ENCODE measurements around the gene CARD19.
"Not testable (repeated sequence)": the region's sequence is repeated elsewhere in the genome, so short reads cannot be mapped to it uniquely, and the experiment has no call there.

Gene CARD19

DNA sequence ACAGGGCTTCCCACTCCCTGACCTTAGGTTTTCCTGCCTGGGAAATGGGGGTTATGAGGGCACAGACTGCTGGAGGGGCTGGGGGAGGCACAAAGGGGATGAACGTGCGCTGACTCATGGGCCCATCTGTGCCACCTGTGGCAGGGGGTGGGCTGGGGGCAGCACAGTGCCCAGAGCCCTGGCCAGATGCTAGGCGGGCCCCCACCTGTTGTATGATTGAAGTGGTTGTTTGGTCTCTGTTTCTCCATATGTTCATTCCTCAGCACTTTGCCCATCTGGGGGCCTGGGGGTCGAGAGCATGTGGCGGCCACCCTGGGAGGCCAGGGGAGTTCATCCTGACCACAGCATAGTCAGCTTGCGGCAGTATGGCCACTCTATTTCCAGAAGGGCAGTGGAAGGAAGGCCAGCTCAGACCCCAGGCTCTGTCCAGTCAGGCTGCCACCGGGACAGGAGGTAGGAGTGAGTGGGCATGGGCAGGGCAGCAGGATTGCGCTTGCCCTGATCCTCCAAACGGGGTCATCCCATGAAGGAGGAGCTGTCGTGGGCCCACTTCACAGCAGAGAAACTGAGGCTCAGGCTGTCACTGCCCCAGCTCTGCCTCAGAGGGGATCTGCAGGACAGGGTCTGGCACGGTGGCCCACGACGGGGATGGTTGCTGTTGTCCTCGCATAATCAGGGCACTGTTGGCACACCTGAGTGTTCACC is 38.9 kb downstream of the CARD19 start:
- DNase-seq = peak; percentile 77

DNA sequence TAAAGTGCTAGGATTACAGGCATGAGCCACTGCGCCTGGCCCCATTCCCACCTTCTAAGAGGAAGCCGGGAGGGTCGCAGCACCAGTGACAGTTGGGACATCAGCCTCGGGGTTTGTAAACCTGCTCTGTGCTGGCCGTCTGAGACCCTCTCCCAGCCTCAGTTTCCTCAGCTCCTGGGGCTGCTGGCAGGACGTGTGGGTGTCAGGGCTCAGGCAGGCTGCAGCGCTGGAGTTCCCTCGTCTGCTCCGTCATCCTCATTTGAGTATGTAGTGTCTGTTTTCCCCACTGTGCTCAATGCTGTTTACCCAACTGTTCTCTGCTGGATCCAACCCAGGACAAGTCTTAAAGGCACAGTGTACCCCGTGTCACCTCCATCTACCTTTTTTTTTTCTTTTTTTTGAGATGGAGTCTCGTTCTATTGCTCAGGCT is 40.0 kb downstream of the CARD19 start:
- no peak for DNase-seq

GRCh38 chr9:93137362-93137761 is 41.3 kb downstream of the CARD19 start:
- DNase-seq = no peak

DNA sequence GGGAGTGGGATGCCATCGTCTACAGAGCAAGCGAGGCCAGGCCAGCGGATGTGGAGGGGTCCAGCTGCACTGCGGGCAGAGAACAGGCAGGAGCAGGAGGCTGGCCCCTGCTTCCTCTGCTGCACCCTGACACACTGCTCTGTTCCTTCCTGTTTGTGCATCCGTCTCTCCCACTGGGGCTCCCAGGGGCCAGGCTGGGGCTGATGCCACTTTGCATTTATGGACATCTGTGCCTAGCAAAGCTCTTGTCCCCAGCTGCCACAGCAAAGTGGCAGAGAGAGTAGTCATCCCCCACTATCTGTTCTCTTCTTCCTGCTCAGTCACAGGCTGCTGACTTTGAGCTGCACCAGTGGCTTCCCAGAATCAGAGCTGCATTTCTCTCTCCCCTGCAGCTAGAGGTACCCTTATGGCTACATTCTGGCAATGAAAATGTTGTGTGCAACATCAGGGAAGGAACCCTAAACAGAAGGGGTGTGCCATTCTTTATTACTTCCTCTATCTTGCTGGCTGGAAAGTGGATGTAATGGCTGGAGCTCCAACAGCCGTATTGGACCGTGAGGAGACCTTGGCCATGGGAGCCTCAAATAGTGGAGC is 42.3 kb downstream of the CARD19 start:
- DNase-seq = peak; percentile 45

DNA sequence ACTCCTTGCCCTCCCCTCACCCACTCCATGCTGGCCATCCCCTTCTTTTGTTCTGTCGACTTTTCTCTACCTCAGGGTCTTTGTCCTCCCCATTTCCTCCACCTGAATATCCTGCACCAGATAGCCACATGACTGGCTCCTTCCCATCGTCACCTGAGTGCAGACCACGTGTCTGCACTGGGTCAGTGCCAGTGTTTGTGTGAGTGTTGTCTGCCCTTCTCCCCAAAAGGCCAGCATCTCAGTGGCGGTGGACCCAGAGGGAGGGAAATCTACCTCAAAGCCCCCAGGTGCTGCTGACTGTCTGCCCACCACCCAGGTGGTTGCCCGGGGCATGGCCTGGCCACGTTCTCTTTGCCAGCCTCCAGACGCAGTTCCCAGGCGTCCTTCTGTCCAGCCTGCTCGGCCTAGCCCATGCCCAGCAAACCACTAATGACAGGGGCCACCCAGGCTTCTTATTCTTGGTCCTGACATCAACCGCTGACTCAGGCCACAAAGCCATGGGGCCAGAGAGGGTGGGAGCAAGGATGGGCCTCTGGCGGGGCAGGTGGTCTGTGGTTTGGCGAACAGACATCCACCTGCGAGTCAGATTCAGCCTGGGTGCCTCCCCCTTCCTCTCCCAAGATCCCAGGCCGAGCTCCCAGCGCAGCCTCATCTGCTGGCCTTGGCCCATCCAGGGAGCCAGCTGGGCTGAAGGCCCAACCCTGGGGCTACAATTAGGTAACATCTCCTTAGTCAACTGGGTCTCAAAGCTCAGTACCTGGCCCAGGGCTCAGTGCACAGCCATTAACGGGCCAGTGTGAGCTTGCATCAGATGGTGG is 43.6 kb downstream of the CARD19 start:
- DNase-seq = no peak

DNA sequence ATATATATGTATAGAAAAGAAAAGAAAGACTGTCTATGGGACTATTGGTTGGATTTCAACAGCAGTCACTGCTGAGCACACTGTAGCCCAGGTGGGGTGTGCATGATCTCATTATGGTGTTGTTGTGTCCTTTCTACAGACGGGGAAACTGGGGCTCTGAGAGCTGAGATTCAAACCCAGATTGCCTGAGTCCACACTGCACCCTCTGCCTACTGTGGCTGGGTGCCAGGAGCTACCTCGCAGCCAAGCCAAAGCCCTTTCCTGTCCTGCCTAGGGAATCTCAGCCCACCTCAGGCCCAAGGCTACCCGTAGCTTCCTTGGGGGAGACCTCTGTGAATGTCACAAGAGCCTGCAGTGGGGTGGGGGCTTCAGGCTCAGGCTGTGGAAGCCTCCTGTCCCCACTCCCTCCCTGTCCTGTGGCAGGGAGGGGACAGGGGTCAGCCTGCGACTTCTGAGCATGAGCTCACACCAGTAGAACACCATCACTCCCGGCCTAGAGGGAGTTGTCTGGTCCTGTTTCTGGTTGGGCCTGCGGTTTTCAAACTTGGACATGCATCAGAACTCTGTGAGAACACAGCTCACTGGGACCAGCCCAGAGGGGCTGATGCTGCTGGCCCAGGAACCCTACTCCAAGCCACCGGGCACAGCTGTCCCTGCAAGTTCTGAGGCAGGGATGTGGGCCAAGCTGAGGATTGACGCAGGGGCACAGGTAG is 45.9 kb downstream of the CARD19 start:
- DNase-seq = no peak

DNA sequence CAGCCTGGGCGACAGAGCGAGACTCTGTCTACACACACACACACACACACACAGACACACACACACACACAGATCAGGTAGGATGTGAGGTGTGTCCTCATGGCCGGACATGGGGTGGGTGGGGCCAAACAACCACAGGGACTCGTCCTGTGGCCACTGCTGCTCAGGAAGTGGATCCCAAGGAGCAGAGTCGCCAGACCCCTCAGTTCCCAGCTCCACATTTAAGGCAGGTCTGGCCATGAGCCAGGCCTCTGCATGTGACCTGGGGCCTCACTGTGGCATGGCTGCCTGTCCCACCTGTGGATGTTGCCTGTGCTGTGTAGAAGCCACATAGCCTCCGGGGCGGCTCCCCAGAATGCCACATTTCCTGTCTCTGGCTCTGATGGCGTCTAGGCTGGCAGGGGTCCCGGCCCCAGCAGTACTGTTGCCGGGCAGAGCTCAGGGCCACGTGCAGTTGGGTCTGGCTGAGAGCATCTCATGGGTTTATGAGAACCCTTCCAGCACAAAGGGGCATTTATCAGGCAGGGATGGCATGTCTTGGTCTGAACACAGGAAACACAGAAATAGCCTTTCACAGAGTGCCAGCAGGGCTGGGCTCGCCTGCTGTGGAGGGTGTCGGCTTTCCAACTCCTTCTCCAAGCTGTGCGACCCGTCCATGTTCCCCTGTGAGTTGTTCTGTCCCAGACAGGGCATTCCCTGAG is 48.0 kb downstream of the CARD19 start:
- DNase-seq = no peak

GRCh38 chr9:93146696-93147095 is 50.7 kb downstream of the CARD19 start:
- DNase-seq = not testable (repeated sequence)

DNA sequence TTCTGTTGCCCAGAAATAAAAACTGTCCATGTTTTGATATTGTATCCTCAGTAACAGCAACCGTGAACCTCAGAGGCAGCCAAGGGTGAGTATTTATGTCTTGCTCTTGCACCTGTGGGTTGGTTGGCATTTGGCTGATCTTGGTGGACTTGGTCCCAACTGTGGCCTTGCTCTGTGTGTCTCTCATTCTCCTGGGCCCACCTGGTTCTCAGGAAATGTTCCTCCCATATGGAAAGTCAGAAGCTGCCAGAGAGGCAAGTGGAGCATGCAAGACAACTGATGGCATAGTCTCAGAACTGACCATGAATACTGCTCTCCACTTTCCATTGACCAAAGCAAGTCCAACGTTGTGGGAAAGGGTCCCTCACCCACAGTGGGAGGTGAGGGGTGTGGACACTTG is 51.6 kb downstream of the CARD19 start:
- no peak for DNase-seq

GRCh38 chr9:93148721-93149120 is 52.7 kb downstream of the CARD19 start:
- no peak for DNase-seq

GRCh38 chr9:93149361-93149760 is 53.3 kb downstream of the CARD19 start:
- no peak for DNase-seq

GRCh38 chr9:93151097-93151784 is 55.2 kb downstream of the CARD19 start:
- DNase-seq = no peak

DNA sequence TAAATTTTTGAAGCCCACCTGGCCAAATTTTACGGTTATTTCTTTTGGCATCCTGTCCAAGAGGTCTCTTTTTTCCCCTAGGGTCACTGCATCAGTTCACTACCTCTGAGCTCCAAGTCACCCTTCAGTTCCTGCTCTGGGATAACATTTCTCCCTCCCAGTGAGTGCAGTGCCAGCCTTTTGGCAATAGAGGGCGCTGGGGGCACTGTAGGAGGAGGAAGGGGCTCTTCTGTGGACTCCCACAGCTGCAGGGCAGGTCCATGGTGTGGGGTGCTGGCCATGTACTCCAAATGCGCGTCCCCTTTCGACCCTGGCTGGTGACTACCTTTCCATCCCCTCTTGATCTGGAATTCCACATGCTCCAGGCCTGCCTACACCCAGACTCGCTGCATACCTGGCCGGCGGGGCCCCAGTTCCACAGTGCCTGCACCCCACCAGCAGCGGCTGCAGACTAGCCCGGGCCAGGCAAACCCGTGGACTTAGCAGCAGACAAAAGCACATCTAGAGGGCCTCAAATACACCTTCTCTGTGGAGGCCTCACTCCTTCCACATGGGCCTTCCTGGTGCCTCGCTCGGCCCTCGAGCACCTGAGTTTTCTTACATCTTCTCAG is 58.4 kb downstream of the CARD19 start:
- no peak for DNase-seq

DNA sequence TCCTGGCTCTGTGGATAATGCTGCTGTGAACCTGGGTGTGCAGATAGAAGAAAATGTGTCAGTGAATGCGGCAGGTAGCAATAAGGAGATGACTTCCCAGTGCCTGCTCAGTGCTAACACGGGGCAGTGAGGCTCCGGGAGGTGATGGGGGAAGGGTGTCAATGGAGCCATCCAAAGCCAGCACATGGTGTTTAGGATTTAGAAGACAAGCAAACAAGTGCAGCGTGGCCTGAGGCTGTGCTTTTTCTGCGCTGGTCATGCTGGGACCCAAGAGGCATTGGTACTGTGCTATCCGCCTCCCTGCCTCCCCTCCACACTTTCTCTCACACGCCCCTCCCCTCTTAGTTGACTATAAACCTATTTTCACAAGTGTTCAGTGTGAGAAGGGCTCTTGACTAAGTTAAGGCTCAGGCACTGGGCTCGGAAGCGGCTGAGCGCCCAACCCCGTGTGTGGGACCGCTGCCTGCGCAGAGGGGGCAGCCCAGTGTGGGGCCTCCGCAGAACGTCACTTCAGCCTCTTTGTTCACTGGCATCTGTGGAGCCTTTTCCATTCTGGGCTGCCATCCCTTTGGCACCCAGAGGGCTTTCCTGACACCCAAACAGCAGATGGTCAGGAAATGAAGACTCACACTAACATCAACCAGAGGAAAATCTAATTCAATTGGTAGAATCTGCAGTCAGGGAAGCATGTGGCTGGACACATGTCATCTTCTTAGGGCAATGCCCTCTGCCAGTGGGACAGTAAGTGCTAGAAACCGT is 59.9 kb downstream of the CARD19 start:
- peak; percentile 62 for DNase-seq

DNA sequence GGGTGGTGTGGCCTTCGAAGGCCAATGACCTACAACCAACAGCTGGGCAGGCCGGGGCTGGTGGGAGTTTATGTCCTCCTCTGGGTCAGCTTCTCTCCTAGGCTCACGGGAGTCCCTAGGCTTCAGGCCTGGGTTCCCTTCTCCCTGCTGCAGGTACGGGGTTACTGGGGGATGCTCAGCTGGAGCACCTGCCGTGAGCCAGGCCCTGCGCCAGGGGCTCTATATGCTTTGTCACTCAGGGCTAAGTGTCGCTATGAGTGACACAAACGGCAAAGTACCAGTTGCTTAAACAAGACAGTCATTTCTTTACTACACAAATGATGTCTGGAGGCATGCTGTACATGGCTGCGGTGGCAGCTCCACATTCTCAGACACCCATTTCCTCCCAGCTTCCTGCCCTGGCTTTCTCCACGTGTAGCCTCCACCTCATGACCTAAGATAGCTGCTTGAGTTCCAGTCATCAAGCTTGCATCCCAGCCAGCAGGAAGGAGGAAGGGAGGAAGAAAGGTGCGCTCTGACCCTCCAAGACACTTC is 60.5 kb downstream of the CARD19 start:
- no peak for DNase-seq

DNA sequence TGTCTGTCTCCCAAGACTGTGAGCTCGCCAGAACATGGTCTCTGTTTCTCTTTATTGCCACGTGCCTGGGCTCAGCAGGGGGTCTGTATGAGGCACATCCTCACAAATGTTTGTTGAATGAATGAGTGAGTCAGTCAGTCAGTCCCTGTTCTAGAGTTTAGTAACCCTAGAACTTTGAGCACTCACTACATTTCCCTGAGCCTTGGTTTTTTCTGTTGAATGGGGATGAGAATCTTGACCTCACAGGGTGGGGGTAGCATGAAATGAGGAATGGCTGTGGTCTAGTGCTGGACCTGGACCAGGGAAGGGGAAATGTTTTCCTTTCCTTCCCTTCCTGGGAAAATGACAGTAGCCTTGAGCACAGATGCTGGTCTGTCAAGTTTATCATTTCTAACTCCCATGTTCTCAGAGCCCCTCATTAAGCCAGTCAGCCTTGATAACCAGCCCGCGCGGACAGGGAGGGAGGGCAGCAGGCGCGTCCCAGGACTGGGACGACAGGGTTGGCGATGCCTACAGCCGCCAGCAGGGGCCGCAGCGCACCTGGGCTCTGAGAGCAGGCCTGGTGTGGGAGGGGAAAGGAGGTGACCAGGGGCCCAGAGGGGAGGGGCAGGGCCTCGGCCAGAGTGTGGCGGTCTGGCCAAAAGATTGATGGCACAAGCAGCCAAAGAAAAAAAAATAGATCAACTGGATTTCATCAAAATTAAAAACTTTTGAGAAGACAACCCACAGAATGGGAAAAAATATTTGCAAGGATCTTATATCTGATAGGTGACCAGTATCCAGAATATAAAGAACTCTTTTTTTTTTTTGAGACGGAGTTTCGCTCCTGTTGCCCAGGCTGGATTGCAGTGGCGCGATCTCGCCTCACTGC is 63.8 kb downstream of the CARD19 start:
- DNase-seq = peak; percentile 7

GRCh38 chr9:93161786-93162562 is 66.0 kb downstream of the CARD19 start:
- no peak for DNase-seq

All from NCI-H524 treated with DMSO at 0.1 percent for 48 hours (cell line).